Measurements from ENCODE around the gene MACROD1. TPM values are rescaled to one million over a fixed set of nuclear protein-coding genes. Genes with fewer than 3 reads are reported as not detected.

The MACROD1 gene
- total and polyA plus RNA-seq, 9 donors: 21.1 to 50.2 (median 32.2) TPM

- H3K4me3 ChIP-seq: no peak overlapping the region
- WGBS, 3 donors: 77 to 80% (median 78%) methylated on average over 11 of the region's 11 CpGs
- H3K27me3 ChIP-seq: no peaks in the 10 kb centered on the region
- H3K9me3 ChIP-seq: no peaks in the 10 kb centered on the region
- H3K4me1 ChIP-seq (ENCODE audit: insufficient read depth): peaks cover 13% of the 10 kb centered on the region
- no peak overlapping the region for H3K27ac ChIP-seq
- TF ChIP-seq EP300 (IDR thresholded peaks at IDR 0.05): no peak
- no peak for TF ChIP-seq POLR2A (IDR thresholded peaks at IDR 0.05)
- TF ChIP-seq, protein P1, sequence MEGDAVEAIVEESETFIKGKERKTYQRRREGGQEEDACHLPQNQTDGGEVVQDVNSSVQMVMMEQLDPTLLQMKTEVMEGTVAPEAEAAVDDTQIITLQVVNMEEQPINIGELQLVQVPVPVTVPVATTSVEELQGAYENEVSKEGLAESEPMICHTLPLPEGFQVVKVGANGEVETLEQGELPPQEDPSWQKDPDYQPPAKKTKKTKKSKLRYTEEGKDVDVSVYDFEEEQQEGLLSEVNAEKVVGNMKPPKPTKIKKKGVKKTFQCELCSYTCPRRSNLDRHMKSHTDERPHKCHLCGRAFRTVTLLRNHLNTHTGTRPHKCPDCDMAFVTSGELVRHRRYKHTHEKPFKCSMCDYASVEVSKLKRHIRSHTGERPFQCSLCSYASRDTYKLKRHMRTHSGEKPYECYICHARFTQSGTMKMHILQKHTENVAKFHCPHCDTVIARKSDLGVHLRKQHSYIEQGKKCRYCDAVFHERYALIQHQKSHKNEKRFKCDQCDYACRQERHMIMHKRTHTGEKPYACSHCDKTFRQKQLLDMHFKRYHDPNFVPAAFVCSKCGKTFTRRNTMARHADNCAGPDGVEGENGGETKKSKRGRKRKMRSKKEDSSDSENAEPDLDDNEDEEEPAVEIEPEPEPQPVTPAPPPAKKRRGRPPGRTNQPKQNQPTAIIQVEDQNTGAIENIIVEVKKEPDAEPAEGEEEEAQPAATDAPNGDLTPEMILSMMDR (IDR thresholded peaks at IDR 0.05): no peak
- intact Hi-C loops (cut with DNase I): no loop called here
- no peak for DNase-seq
- H3K36me3 ChIP-seq: no peaks in the 10 kb centered on the region
Measured at GRCh38 chr11:64090806-64091516, 75.0 kb downstream of the MACROD1 start.

- no peak overlapping the region for H3K27ac ChIP-seq
- no peak for DNase-seq
- H3K9me3 ChIP-seq: no peaks in the 10 kb centered on the region
- H3K4me3 ChIP-seq: no peak overlapping the region
- TF ChIP-seq, protein P1 (IDR thresholded peaks at IDR 0.05): no peak
- no peak for TF ChIP-seq POLR2A (IDR thresholded peaks at IDR 0.05)
- no peak for TF ChIP-seq EP300 (IDR thresholded peaks at IDR 0.05)
- WGBS, 3 donors: 85 to 91% (median 88%) methylated on average over 28 of the region's 28 CpGs
- intact Hi-C loops (cut with DNase I): no loop called here
- no peaks in the 10 kb centered on the region for H3K36me3 ChIP-seq
- peaks cover 12% of the 10 kb centered on the region for H3K4me1 ChIP-seq (ENCODE audit: insufficient read depth)
- H3K27me3 ChIP-seq: no peaks in the 10 kb centered on the region
Measured at GRCh38 chr11:64089915-64090805, 75.8 kb downstream of the MACROD1 start.

DNA sequence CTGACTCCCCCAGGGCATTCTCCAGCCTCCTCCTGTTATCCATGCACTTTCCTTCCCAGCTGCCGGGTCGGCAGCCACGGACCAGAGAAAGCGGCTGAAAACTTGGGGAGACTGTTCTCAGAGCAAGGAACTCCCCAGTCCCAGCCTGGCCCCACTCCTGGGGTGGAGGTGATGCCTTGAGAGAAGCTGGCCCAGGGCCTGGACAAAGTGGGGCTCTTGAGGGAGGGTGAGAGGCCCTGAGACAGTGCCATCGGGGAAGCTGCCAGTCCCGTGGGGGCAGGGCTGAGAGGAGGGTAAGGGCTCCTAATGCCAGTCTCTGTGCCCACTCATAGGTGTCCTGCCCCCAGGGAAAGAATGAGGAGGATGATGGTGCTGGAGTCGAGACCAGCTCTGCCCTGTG is 76.4 kb downstream of the MACROD1 start:
- Histone ChIP-seq H3K4me1 (ENCODE audit: insufficient read depth) (peaks cover 12% of the 10 kb centered on the region), H3K9me3 (no peaks in the 10 kb centered on the region), H3K27ac (no peak overlapping the region), H3K4me3 (no peak overlapping the region), H3K27me3 (no peaks in the 10 kb centered on the region), H3K36me3 (no peaks in the 10 kb centered on the region)
- no peak for DNase-seq
- TF ChIP-seq POLR2A (IDR thresholded peaks at IDR 0.05): no peak
- TF ChIP-seq EP300 (IDR thresholded peaks at IDR 0.05): no peak
- TF ChIP-seq, protein P1 (IDR thresholded peaks at IDR 0.05): no peak
- intact Hi-C loops (cut with DNase I): no loop called here
- 74 to 87% (median 84%) methylated on average over 6 to 7 of the region's 7 CpGs for WGBS, 3 donors

DNA sequence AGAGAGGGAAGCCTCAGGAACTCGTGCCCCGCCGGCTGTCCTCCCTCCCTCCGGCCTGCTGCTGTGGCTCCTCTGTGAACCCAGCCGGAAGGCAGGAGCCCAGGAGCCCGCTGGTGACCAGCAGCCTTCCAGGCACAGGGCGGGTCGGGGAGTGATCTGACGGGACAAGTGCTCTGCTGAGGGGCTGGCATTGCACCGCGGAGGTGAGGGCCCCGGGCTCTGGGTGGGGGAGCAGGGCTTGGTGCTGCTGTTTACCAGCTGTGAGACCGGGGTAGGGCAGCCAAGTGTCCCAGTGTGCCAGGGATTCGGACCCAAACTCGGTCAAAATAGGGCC is 76.9 kb downstream of the MACROD1 start:
- WGBS, 3 donors: 89 to 91% (median 89%) methylated on average over 15 of the region's 15 CpGs
- H3K27ac ChIP-seq: no peak overlapping the region
- intact Hi-C loops (cut with DNase I): no loop called here
- H3K4me1 ChIP-seq (ENCODE audit: insufficient read depth): peaks cover 12% of the 10 kb centered on the region
- H3K36me3 ChIP-seq: no peaks in the 10 kb centered on the region
- TF ChIP-seq, protein P1 (IDR thresholded peaks at IDR 0.05): no peak
- no peak for TF ChIP-seq EP300 (IDR thresholded peaks at IDR 0.05)
- TF ChIP-seq POLR2A (IDR thresholded peaks at IDR 0.05): no peak
- H3K27me3 ChIP-seq: no peaks in the 10 kb centered on the region
- DNase-seq: no peak
- no peaks in the 10 kb centered on the region for H3K9me3 ChIP-seq
- no peak overlapping the region for H3K4me3 ChIP-seq
